Sigmoid colon (tissue), 7 donors: ENCODE results near the gene RFPL1. TPM values are rescaled to one million over a fixed set of nuclear protein-coding genes. Genes with fewer than 3 reads are reported as not detected.

Source experiments
- DNase-seq: peaks from one replicate; pipeline ENCODE4 v3.0.0-alpha.2; 2019
- H3K27ac ChIP-seq, 4 donors: fragments of 200-600 bp; sonication (generic); one replicate each; pipeline ENCODE4 v1.5.1; 2016 to 2019; ENCODE audit warnings: mild to moderate bottlenecking in 1 of 4
- H3K27me3 ChIP-seq, 3 donors: fragments of 200-600 bp; sonication (generic); one replicate each; pipeline ENCODE4 v1.5.1; 2019; ENCODE audit warnings: mild to moderate bottlenecking in 1 of 3
- H3K36me3 ChIP-seq, 4 donors: fragments of 200-600 bp; sonication (generic); one replicate each; pipeline ENCODE4 v1.5.1; 2016 to 2019
- H3K4me1 ChIP-seq, 4 donors: fragments of 200-600 bp; sonication (generic); one replicate each; pipeline ENCODE4 v1.5.1; 2017 to 2019
- H3K4me3 ChIP-seq, 4 donors: fragments of 200-600 bp; sonication (generic); one replicate each; pipeline ENCODE4 v1.5.1; 2017 to 2019; ENCODE audit warnings: mild to moderate bottlenecking in 2 of 4, moderate library complexity in 1 of 4
- H3K9me3 ChIP-seq, 4 donors: fragments of 200-600 bp in 3 of 4; sonication (generic) in 3 of 4; one replicate each; pipeline versions ENCODE4 v1.5.1 to v1.6.1; 2013 to 2019
- CTCF ChIP-seq, 4 experiments: fragments of 450-650 bp in 3 of 4; fragments of 200-600 bp in 1 of 4; IDR thresholded peaks; one replicate each; pipeline ENCODE4 v1.5.1; 2016 to 2019; ENCODE audit warnings: antibody characterized with exemption in 4 of 4, mild to moderate bottlenecking in 3 of 4, moderate library complexity in 2 of 4
- EP300 ChIP-seq, 4 donors: sonication (generic); formaldehyde crosslinking; IDR thresholded peaks; one replicate each; pipeline ENCODE4 v1.6.1; 2017; ENCODE audit warnings: antibody characterized with exemption in 4 of 4
- POLR2A ChIP-seq, 2 donors: fragments of 450-650 bp; IDR thresholded peaks; one replicate each; pipeline ENCODE4 v1.6.1; 2016; ENCODE audit warnings: antibody characterized with exemption in 2 of 2, mild to moderate bottlenecking in 2 of 2, moderate library complexity in 2 of 2
- POLR2AphosphoS5 ChIP-seq, 4 donors: sonication (generic); formaldehyde crosslinking; IDR thresholded peaks; one replicate each; pipeline ENCODE4 v1.6.1; 2017; ENCODE audit warnings: antibody characterized with exemption in 4 of 4
- WGBS, 2 donors: extraction: QIAGEN DNeasy Blood & Tissue Kit; methylation state at CpG; one replicate each; pipeline ENCODE4 v1.1.7; 2013; 5-methylcytosine and 5-hydroxymethylcytosine counted together
- intact Hi-C: fragments of 100-400 bp; cut with DNase I; formaldehyde crosslinking; loops from one replicate; pipeline ENCODE4 v1.15.1; 2023
- polyA plus RNA-seq, 3 donors: library from polyadenylated mRNA; stranded (reverse); fragments of 200-250 nt; gene quantifications; one replicate each; pipeline ENCODE4 v1.2.3, GENCODE V29; 2013
- total RNA-seq, 4 donors: library from RNA; depleted of rRNA; stranded (reverse); fragments of >200 nt; gene quantifications; one replicate each; pipeline ENCODE4 v1.1.0, GENCODE V29; 2016
- donor health status: healthy with polysubstance abuse.
- donor health status: Bipolar disorder and iron deficiency.
- donor health status: healthy.

Gene RFPL1
- total and polyA plus RNA-seq, 7 donors, result not detected

- Histone ChIP-seq H3K27me3 (peaks cover 0 to 12% (median 0%) of the 10 kb centered on the region in 3 donors), H3K36me3 (no peaks in the 10 kb centered on the region), H3K9me3 (no peaks in the 10 kb centered on the region), H3K27ac (no peak overlapping the region), H3K4me1 (no peaks in the 10 kb centered on the region), H3K4me3 (no peak overlapping the region)
- 52 to 68% methylated on average over 5 of the region's 5 CpGs for WGBS, 2 donors
- intact Hi-C loops, result no loop called here
- TF ChIP-seq EP300 (IDR thresholded peaks at IDR 0.05) (no peak), POLR2AphosphoS5 (IDR thresholded peaks at IDR 0.05) (no peak), POLR2A (IDR thresholded peaks at IDR 0.05) (no peak), CTCF (IDR thresholded peaks at IDR 0.05) (no peak)
- no peak for DNase-seq
These were observed 2.9 kb upstream of the RFPL1 start for GRCh38 chr22:29435236-29436136.

- TF ChIP-seq CTCF (IDR thresholded peaks at IDR 0.05), result no peak
- TF ChIP-seq POLR2A (IDR thresholded peaks at IDR 0.05), result no peak
- TF ChIP-seq EP300 (IDR thresholded peaks at IDR 0.05), result no peak
- no peak for TF ChIP-seq POLR2AphosphoS5 (IDR thresholded peaks at IDR 0.05)
- H3K9me3 ChIP-seq, result no peaks in the 10 kb centered on the region
- no peaks in the 10 kb centered on the region for H3K27me3 ChIP-seq
- intact Hi-C loops, result no loop called here
- no peak for DNase-seq
- H3K4me3 ChIP-seq, result no peak overlapping the region
- WGBS, 2 donors, result 40 to 66% methylated on average over 1 of the region's 1 CpG
- H3K27ac ChIP-seq, result no peak overlapping the region
- no peaks in the 10 kb centered on the region for H3K4me1 ChIP-seq
- no peaks in the 10 kb centered on the region for H3K36me3 ChIP-seq
These were observed 4.6 kb downstream of the RFPL1 start for GRCh38 chr22:29442976-29443375.

- no peak for TF ChIP-seq POLR2A (IDR thresholded peaks at IDR 0.05)
- no peak for TF ChIP-seq CTCF (IDR thresholded peaks at IDR 0.05)
- no peak for TF ChIP-seq POLR2AphosphoS5 (IDR thresholded peaks at IDR 0.05)
- TF ChIP-seq EP300 (IDR thresholded peaks at IDR 0.05), result no peak
- intact Hi-C loops, result no loop called here
These were observed 5.1 kb downstream of the RFPL1 start for GRCh38 chr22:29443452-29443851.

DNA sequence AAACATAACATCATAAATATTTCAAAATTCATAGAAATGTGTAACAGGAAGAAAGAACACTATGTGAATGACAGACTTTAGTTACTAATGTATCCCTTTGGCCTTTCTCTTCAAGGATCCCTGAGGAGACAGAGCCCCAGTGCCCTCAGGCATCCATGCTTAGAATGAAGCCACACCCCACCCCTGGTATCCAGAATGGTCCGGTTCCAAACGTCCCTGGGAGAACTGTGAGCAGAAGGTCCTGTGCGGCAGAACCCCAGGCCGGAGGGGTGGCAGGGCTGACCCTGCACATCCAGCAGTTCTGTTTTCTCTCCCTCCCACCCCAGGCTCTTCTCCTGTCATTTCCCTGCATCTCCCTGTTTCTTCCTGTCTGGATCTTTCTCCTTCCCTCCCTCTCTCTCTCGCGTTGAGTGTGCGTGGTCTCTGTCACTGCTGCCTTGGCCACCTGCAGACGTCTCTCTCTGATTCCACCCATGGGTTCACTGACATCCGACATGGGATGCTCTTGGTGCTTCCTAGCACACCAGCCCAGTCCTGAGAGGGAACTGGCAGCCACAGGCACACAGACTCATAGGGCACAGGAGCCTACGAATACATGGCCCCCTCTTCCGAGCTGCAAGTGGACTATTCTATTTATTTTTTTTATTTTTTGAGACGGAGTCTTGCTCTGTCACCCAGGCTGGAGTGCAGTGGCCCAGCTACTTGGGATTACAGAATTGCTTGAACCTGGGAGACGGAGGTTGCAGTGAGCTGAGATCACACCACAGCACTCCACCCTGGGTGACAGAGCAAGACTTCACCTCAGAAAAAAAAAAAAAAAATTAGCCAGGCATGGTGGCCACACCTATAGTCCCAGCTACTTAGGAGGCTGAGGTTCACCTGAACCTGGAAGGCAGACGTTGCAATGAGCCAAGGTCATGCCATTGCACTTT lies 5.7 kb downstream of the RFPL1 start:
- no peaks in the 10 kb centered on the region for H3K4me1 ChIP-seq
- no peak overlapping the region for H3K27ac ChIP-seq
- TF ChIP-seq POLR2A (IDR thresholded peaks at IDR 0.05) (no peak), EP300 (IDR thresholded peaks at IDR 0.05) (no peak), CTCF (IDR thresholded peaks at IDR 0.05) (no peak), POLR2AphosphoS5 (IDR thresholded peaks at IDR 0.05) (no peak)
- no peaks in the 10 kb centered on the region for H3K36me3 ChIP-seq
- no peak for DNase-seq
- 54 to 68% methylated on average over 14 of the region's 14 CpGs for WGBS, 2 donors
- H3K27me3 ChIP-seq, result no peaks in the 10 kb centered on the region
- H3K4me3 ChIP-seq, result no peak overlapping the region
- intact Hi-C loops, result no loop called here
- no peaks in the 10 kb centered on the region for H3K9me3 ChIP-seq

More at GRCh38 chr22:29443452-29443851, 5.1 kb downstream of the RFPL1 start:
- Histone ChIP-seq H3K9me3 (no peaks in the 10 kb centered on the region), H3K36me3 (no peaks in the 10 kb centered on the region), H3K27me3 (no peaks in the 10 kb centered on the region), H3K27ac (no peak overlapping the region), H3K4me3 (no peak overlapping the region), H3K4me1 (no peaks in the 10 kb centered on the region)
- DNase-seq, result no peak
- WGBS, 2 donors, result 80 to 81% methylated on average over 6 of the region's 6 CpGs
